HepG2 (cell line): ENCODE results near the gene HS6ST1. TPM values are rescaled to one million over a fixed set of nuclear protein-coding genes. Genes with fewer than 3 reads are reported as not detected.

Experiments used
- ATAC-seq: fragments of 200-7000 bp; cut with Tn5 transposase; 3 replicates; pipeline ENCODE4 v1.9.1; 2020; ENCODE audit warnings: mild to moderate bottlenecking, moderate library complexity
- BruUV-seq: library from RNA; stranded (reverse); fragments of 400-500 nt; replicated peaks from 2 replicates; lab custom pipeline; 2021; lab: Mats Ljungman, UMichigan
- CTCF ChIA-PET: fragments of 300-600 bp; formaldehyde crosslinking; extraction: SDS; loops from one replicate; lab custom pipeline; 2021; ENCODE audit warnings: low total read pairs, inconsistent platforms, low intra/inter-chr PET ratio; lab: Yijun Ruan, JAX
- POLR2A ChIA-PET: fragments of 350-600 bp; sonication (Branson Sonifier 250); formaldehyde crosslinking; loops from one replicate; lab custom pipeline; 2020; ENCODE audit warnings: antibody characterized with exemption, inconsistent platforms; lab: Yijun Ruan, JAX
- DNase-seq: peaks from one replicate; pipeline ENCODE4 v3.0.0-alpha.2; 2015; ENCODE audit warnings: low spot score
- FAIRE-seq: peaks from 3 replicates; lab custom pipeline; 2011; peaks lifted over from hg19 to GRCh38; lab: Jason Lieb, UNC
- H2AFZ ChIP-seq: one replicate; pipeline ENCODE4 v1.6.1; 2011; ENCODE audit warnings: low read length, inconsistent platforms
- H3K27ac ChIP-seq: fragments of 300-600 bp; 3 replicates; pipeline ENCODE4 v1.8.0; 2011; ENCODE audit warnings: mixed run types, mild to moderate bottlenecking, mixed read lengths, low read length, inconsistent platforms; ENCODE audit not compliant: insufficient read depth; ENCODE audit errors: extremely low read length
- H3K27me3 ChIP-seq, 2 experiments: fragments of 200-600 bp in 1 of 2; 2 replicates in 1 of 2; 3 replicates in 1 of 2; pipeline versions ENCODE4 v1.6.0 to v1.8.0; 2011; ENCODE audit warnings: low read length in 2 of 2, mild to moderate bottlenecking in 2 of 2, moderate library complexity in 2 of 2, inconsistent platforms in 1 of 2; ENCODE audit not compliant: insufficient read depth in 2 of 2, control insufficient read depth in 1 of 2
- H3K36me3 ChIP-seq, 2 experiments: fragments of 200-600 bp in 1 of 2; replicated peaks in 1 of 2; 2 replicates in 1 of 2; 3 replicates in 1 of 2; pipeline versions ENCODE4 v1.5.1 to v1.8.0; 2011; ENCODE audit warnings: low read length in 2 of 2, inconsistent platforms in 1 of 2; ENCODE audit not compliant: insufficient read depth in 2 of 2, control insufficient read depth in 1 of 2
- H3K4me1 ChIP-seq: 2 replicates; pipeline ENCODE4 v1.5.1; 2012; ENCODE audit warnings: low read length, inconsistent platforms; ENCODE audit not compliant: insufficient read depth
- H3K4me2 ChIP-seq: 2 replicates; pipeline ENCODE4 v1.6.0; 2011; ENCODE audit warnings: low read depth, low read length, inconsistent platforms
- H3K4me3 ChIP-seq, 3 experiments: fragments of 200-600 bp in 1 of 3; sonication (generic), shearing (Covaris generic) in 1 of 3; replicated peaks in 1 of 3; 2 replicates each; pipeline ENCODE4 v1.5.1; 2011 to 2016; ENCODE audit warnings: low read length in 3 of 3, inconsistent platforms in 2 of 3, low read depth in 2 of 3, mild to moderate bottlenecking in 2 of 3, control low read depth in 1 of 3, mixed read lengths in 1 of 3; ENCODE audit not compliant: insufficient read depth in 1 of 3
- H3K79me2 ChIP-seq: one replicate; pipeline ENCODE4 v1.6.1; 2011; ENCODE audit warnings: low read length, inconsistent platforms; ENCODE audit not compliant: insufficient read depth
- H3K9ac ChIP-seq: 2 replicates; pipeline ENCODE4 v1.6.0; 2011; ENCODE audit warnings: mild to moderate bottlenecking, low read depth, low read length, inconsistent platforms; ENCODE audit not compliant: insufficient read depth
- H3K9me3 ChIP-seq: 2 replicates; pipeline ENCODE4 v1.5.1; 2012; ENCODE audit warnings: mild to moderate bottlenecking, low read length
- H4K20me1 ChIP-seq: 2 replicates; pipeline ENCODE4 v1.6.0; 2011; ENCODE audit warnings: inconsistent platforms, mild to moderate bottlenecking, low read length, moderate library complexity; ENCODE audit not compliant: insufficient read depth
- ADNP ChIP-seq: sonication (generic); formaldehyde crosslinking; IDR thresholded peaks from 2 replicates; pipeline ENCODE4 v1.4.0; 2020; ENCODE audit warnings: missing genetic modification reagents
- PRPF4 ChIP-seq: fragments of 200-400 bp; formaldehyde crosslinking; IDR thresholded peaks from 2 replicates; pipeline ENCODE4 v1.6.1; 2016; ENCODE audit warnings: low read length, low read depth; ENCODE audit not compliant: poor library complexity, severe bottlenecking
- SKI ChIP-seq: fragments of 450-650 bp; IDR thresholded peaks from one replicate; pipeline ENCODE4 v1.6.1; 2018; ENCODE audit warnings: mild to moderate bottlenecking; ENCODE audit not compliant: partially characterized antibody
- STAT5B ChIP-seq: sonication (generic); formaldehyde crosslinking; IDR thresholded peaks from 2 replicates; pipeline ENCODE4 v1.4.0; 2020; ENCODE audit warnings: missing genetic modification reagents
- ZFP36 ChIP-seq: fragments of 150-350 bp; IDR thresholded peaks from 2 replicates; pipeline ENCODE4 v1.6.1; 2018; ENCODE audit warnings: borderline replicate concordance, low read length, low read depth; ENCODE audit not compliant: partially characterized antibody
- ZNF766 ChIP-seq: sonication (generic); formaldehyde crosslinking; IDR thresholded peaks from 2 replicates; pipeline ENCODE4 v1.5.0; 2020; ENCODE audit warnings: missing genetic modification reagents, borderline replicate concordance
- WGBS: methylation state at CpG from one replicate; pipeline ENCODE4 v1.1.6; 2017; ENCODE audit warnings: low lambda C conversion rate; 5-methylcytosine and 5-hydroxymethylcytosine counted together
- in situ Hi-C: cut with HindIII; loops from 2 replicates; pipeline ENCODE4 v1.10.0; 2017; ENCODE audit warnings: low pct_unique_long_range_greater_than_20kb; ENCODE audit not compliant: extremely low pct_ligation_motif_present
- intact Hi-C: fragments of 100-400 bp; cut with micrococcal nuclease; formaldehyde crosslinking; loops from one replicate; pipeline ENCODE4 v1.10.0; 2022; ENCODE audit not compliant: unreplicated experiment
- polyA plus RNA-seq, 8 experiments: library from polyadenylated mRNA; depleted of rRNA in 3 of 8; stranded (reverse) in 7 of 8; unstranded in 1 of 8; fragments of >200 nt; fragmentation: Illumina TruSeq in 4 of 8; extraction: Trizol in 4 of 8; gene quantifications; 2 replicates each; pipeline versions ENCODE4 v1.2.1 to v1.2.3, GENCODE V29; 2011 to 2016; ENCODE audit warnings: low read depth in 4 of 8, missing spikeins in 1 of 8, mixed read lengths in 1 of 8; ENCODE audit not compliant: insufficient read depth in 1 of 8
- total RNA-seq, 5 experiments: library from RNA; depleted of rRNA; stranded (reverse); fragments of >200 nt; fragmentation: Illumina TruSeq; extraction: Trizol; gene quantifications; 2 replicates each; pipeline ENCODE4 v1.2.3, GENCODE V29; 2016; ENCODE audit warnings: low read depth in 1 of 5
- TF ChIP-seq, protein P1 (sequence below): sonication (generic); formaldehyde crosslinking; IDR thresholded peaks from 2 replicates; pipeline ENCODE4 v1.4.0; 2020; ENCODE audit warnings: missing genetic modification reagents
- TF ChIP-seq, protein P2 (sequence below): sonication (generic); formaldehyde crosslinking; IDR thresholded peaks from 2 replicates; pipeline ENCODE4 v1.5.0; 2020; ENCODE audit warnings: mild to moderate bottlenecking, low read depth, missing genetic modification reagents, borderline replicate concordance

The HS6ST1 gene
- total and polyA plus RNA-seq, 2 of the 13 experiments (the other 11 are each of a cell fraction or from before 2014, with no cell fraction given): 34.5 to 84.6 TPM

DNA sequence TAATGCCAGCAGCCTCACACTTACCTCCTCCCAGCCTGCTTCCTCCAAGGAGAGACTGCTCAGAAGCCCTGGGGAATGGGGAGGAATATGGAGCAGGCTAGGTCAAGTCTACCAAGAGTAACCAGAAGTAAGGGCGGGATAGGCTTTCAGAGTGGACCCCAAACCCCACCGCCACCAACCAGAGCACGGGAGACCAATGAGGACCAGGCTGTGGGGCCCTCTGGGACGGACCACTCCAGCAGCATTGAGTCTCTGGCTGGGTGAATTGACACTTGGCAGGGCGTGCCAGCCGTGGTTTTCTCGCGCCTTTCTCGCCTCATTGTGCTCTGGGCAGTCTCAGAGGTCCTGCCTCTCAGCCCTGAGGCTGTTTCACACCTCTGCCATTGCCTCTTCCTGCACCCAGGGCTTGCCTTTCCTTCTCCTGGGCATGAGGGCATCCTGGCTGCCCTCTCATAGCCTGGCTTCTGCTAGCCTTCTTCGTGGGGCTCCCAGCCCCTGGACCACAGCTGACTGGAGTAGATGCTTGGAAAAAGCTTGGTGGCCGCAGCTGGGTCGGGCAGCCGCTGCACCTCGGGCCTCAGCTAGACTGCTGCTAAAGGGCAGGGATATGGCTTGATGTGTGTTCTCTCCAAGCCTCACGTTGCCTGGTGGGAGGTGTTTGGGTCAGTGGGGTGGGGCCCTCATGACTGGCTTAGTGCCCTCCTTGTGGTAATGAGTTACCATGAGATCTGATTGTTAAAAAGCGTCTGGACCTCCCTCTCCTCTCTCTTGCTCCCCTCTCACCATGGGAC lies 40.5 kb upstream of the HS6ST1 start:
- Histone ChIP-seq H3K4me3 (no peak overlapping the region), H3K9ac (no peak overlapping the region), H3K9me3 (no peaks in the 10 kb centered on the region)
- no peak for TF ChIP-seq SKI
- TF ChIP-seq, protein P1, sequence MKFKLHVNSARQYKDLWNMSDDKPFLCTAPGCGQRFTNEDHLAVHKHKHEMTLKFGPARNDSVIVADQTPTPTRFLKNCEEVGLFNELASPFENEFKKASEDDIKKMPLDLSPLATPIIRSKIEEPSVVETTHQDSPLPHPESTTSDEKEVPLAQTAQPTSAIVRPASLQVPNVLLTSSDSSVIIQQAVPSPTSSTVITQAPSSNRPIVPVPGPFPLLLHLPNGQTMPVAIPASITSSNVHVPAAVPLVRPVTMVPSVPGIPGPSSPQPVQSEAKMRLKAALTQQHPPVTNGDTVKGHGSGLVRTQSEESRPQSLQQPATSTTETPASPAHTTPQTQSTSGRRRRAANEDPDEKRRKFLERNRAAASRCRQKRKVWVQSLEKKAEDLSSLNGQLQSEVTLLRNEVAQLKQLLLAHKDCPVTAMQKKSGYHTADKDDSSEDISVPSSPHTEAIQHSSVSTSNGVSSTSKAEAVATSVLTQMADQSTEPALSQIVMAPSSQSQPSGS (CRISPR knock-in tag): no peak
- no peak for TF ChIP-seq ADNP (CRISPR knock-in tag)
- TF ChIP-seq, protein P2, sequence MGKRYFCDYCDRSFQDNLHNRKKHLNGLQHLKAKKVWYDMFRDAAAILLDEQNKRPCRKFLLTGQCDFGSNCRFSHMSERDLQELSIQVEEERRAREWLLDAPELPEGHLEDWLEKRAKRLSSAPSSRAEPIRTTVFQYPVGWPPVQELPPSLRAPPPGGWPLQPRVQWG (CRISPR knock-in tag): no peak
- no peak for TF ChIP-seq ZFP36
- no peak for TF ChIP-seq STAT5B (CRISPR knock-in tag)
- TF ChIP-seq ZNF766 (CRISPR knock-in tag): no peak
- no peak for TF ChIP-seq PRPF4
- TF ChIP-seq, all 625 proteins: peak for 0
- CTCF ChIA-PET: no interaction called here
- BruUV-seq: no TSS peak
- Histone ChIP-seq H3K27ac (no peak overlapping the region), H3K79me2 (no peaks in the 10 kb centered on the region), H4K20me1 (no peaks in the 10 kb centered on the region), H3K4me1 (no peaks in the 10 kb centered on the region), H3K36me3 (no peaks in the 10 kb centered on the region), H3K27me3 (no peaks in the 10 kb centered on the region; a peak in 1 of 5 replicates), H2AFZ (no peak overlapping the region), H3K4me2 (no peak overlapping the region)
- no peak for DNase-seq
- no peak for ATAC-seq
- intact Hi-C loops: no loop called here
- 76% methylated on average over 14 of the region's 16 CpGs for WGBS
- no peak for FAIRE-seq
- POLR2A ChIA-PET: no interaction called here
- in situ Hi-C loops: no loop called here
